GM18858 (cell line): ENCODE data around the gene IFNL2.
"Not testable (repeated sequence)": the region's sequence is repeated elsewhere in the genome, so short reads cannot be mapped to it uniquely, and the experiment has no call there.

Source experiments
- ATAC-seq: cut with Tn5 transposase; IDR thresholded peaks from one replicate; pipeline ENCODE4 v1.9.1; 2021; ENCODE audit not compliant: unreplicated experiment

Gene IFNL2

DNA sequence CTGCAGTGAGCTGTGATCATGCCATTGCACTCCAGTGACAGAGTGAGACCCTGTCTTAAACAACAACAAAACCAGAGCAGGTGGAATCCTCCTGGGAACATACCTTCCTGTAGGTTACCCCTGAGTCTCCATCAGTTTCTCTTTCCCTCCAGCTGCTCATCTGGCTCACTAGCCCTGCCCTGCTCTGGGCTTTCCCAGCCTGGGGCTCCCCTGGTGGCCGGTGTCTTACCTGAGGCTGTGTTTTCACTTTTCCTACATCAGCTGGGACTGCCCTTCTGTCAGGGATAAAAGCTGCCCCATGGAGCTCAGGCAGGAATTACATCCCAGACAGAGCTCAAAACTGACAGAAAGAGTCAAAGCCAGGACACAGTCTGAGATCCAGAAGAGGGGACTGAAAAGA is at the start of gene IFNL2:
Gene IFNL2 (plus strand): TSS at position 312 of the 400 bp plus-strand sequence. CDS start 173 bp downstream, outside the sequence.
- ATAC-seq, result not testable (repeated sequence)

DNA sequence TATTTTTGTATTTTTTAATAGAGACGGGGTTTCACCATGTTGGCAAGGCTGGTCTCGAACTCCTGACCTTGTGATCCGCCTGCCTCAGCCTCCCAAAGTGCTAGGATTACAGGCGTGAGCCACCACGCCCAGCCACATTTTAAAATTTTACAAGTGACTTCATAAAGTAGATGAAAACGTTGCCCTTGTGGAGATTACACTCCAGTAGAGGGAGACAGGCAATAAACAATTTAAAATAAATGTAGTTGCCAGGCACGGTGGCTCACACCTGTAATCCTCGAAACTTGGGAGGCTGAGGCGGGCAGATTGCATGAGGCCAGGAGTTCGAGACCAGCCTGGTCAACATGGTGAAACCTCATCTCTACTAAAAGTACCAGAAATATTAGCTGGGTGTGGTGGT is 49.1 kb upstream of the IFNL2 start:
- ATAC-seq, result not testable (repeated sequence)

- no peak for ATAC-seq
Measured at GRCh38 chr19:39223703-39224279, 44.4 kb upstream of the IFNL2 start.

DNA sequence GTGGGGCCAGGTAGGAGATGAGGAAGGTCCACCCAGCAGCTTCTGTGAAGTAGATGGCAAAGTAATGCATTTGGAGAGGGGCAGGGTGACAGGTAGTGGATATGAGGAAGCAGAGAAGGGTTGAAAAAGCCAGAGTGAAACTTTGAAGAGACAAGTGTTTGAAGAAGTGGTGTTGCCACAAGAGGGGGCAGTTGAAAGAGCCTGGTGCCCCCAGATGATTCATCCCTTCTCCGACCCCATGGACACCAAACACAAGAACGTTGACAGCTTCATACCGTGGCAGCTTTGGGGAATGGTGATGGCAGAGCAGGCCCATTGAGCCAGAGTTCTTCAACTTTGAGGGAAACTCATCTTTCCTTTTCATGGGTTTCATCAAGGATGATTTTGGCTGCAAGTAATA is 43.3 kb upstream of the IFNL2 start:
- ATAC-seq, result no peak

DNA sequence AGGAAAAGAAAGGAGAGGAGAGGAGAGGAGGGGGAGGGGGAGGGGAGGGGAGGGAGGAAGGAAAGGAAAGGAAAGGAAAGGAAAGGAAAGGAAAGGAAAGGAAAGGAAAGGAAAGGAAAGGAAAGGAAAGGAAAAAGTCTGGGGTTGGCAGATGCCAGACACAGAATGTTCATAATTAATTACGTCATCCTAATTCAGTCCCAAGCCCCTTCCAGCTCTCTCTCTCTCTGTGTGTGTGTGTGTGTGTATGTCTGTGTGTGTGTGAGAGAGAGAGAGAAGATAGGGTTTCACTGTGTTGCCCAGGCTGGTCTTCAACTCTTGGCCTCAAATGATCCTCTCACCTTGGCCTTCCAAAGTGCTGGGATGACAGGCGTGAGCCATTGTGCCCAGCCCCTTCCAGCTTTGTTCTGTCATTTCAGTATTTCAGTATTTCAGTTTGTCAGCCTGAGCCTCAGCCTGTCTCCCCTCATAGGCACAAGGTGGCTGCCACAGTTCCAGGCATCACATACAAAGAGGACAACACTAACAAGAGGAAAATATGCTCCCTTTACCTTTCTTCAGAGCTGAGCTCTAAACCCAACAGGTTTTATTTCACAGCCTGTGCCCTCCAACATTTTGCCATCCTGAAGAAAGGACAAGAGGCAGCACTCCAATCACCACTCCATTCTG is 38.0 kb upstream of the IFNL2 start:
- ATAC-seq, result no peak

DNA sequence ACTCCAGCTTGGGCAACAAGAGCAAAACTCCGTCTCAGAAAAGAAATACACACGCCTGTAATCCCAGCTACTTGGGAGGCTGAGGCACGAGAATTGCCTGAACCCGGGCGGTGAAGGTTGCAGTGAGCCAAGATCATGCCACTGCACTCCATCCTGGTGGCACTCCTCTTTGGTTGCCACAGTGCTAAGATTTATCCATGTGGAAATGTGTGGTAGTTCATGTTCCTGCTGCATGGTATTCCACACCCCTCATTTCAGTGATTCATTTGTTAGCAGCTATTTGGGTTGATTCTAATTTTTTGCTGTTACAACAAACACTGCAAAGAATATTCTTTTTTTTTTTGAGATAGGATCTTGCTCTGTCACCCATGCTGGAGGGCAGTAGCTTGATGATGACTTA is 35.5 kb upstream of the IFNL2 start:
- no peak for ATAC-seq

DNA sequence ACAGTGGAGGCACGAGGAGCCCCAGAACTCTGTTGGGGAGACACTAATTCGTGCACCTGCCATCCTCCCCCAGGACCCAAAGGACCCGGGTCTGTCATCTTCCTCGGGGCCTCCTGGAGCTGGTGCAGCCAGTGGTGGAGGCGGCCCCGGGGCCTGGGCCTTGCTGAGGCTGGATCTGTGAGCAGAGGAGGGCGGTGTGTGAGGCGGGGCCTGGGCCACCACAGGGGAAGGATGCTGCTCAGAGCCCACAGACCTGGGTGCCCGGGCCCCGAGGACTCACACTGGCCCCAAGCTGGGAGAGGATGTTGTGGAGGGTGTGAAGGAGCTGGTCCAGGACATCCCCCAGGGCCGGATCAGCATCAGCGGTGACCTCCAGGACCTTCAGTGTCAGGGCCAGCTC is 31.7 kb upstream of the IFNL2 start:
- ATAC-seq, result no peak

DNA sequence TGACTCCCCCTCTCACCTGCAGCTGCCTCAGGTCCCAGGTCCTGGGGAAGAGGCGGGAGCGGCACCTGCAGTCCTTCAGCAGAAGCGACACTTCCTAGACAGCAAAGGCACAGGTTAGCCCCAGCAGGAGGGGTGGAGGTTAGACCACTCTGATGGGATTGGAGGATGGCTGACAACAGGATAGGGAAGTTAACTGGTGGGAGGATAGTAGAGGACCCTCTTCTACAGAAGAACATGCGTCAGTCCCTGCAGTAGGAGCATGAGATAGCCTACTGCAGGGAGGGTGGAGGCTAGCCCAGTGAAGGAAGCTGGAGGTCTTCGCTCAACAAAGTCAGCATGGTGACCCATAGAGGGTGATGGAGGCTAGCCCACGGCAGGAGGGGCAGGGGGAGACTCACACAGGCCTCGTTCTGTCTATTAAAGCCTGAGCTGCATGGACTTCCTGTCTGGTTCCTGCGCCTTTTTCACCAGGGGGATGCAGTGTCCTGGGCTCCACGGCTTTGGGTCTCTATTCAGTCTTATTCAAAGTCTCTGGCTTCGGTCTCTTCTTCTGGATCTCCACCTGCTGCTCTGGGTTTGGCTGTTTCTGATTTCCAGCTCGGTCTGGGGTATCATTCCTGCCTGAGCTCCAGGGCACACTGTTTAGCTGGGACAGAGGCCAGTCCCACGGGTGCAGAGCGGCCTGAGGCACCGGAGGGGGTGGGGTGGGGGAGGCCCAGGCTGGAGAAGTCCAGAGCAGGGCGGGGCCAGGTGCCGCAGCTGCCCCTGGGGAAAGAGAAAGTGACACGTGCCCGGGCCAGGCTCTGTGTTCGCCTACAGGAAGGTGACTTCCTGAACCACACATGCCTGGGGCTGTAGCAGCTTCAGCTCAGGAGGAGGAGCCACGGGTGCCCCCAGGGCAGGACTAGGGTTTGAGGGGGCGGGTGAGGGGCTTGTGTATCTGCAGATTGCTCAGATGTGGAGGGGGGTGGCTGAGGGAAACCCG is 30.7 kb upstream of the IFNL2 start:
- ATAC-seq, result peak; percentile 42

DNA sequence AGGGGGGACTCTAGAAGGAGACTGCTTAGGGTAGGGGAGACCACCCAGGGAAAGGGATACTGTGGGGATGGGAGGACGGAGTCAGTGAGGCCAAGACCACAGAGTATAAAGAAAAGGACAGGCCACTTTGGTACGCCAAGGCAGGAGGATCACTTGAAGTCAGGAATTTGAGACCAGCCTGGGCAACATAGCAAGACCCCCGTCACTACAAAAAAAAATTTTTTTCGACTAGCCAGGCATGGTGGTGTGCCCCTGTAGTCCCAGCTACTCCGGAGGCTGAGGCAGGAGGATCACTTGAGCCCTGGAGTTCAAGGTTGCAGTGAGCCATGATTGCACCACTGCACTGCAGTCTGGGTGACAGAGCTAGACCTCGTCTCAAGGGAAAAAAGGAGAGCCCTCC is 30.0 kb upstream of the IFNL2 start:
- ATAC-seq, result no peak

DNA sequence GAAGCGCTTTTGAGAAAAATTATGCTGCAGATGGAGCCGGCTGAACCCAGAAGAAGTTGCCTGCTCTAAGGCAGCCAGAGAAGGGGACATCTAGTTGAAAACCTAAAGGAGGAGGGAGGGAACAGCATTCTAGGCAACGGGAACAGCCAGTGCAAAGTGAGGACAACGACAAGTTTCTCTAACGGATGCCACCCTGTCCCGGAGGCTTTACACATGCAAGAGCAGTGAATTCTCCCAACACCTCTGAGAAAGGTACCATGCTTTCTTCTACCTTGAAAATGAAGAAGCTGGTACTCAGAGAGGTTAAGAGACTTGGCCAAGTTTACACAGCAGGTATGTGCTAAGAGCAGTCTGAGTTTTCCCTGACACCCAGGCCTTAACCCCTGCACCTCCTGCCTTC is 29.3 kb upstream of the IFNL2 start:
- ATAC-seq, result no peak

GRCh38 chr19:39240421-39240820 is 27.8 kb upstream of the IFNL2 start:
- ATAC-seq, result no peak

GRCh38 chr19:39243741-39244140 is 24.5 kb upstream of the IFNL2 start:
- not testable (repeated sequence) for ATAC-seq

- ATAC-seq, result not testable (repeated sequence)
Measured at GRCh38 chr19:39244410-39245100, 23.6 kb upstream of the IFNL2 start, which contains the start of gene IFNL3. Gene IFNL3 (minus strand): TSS chr19:39245006. CDS start chr19:39244967, 39 bp downstream.

DNA sequence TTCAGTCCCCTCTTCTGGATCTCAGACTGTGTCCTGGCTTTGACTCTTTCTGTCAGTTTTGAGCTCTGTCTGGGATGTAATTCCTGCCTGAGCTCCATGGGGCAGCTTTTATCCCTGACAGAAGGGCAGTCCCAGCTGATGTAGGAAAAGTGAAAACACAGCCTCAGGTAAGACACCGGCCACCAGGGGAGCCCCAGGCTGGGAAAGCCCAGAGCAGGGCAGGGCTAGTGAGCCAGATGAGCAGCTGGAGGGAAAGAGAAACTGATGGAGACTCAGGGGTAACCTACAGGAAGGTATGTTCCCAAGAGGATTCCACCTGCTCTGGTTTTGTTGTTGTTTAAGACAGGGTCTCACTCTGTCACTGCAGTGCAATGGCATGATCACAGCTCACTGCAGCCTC is 23.0 kb upstream of the IFNL2 start:
- not testable (repeated sequence) for ATAC-seq

GRCh38 chr19:39246951-39247669 is 21.1 kb upstream of the IFNL2 start:
- no peak for ATAC-seq

DNA sequence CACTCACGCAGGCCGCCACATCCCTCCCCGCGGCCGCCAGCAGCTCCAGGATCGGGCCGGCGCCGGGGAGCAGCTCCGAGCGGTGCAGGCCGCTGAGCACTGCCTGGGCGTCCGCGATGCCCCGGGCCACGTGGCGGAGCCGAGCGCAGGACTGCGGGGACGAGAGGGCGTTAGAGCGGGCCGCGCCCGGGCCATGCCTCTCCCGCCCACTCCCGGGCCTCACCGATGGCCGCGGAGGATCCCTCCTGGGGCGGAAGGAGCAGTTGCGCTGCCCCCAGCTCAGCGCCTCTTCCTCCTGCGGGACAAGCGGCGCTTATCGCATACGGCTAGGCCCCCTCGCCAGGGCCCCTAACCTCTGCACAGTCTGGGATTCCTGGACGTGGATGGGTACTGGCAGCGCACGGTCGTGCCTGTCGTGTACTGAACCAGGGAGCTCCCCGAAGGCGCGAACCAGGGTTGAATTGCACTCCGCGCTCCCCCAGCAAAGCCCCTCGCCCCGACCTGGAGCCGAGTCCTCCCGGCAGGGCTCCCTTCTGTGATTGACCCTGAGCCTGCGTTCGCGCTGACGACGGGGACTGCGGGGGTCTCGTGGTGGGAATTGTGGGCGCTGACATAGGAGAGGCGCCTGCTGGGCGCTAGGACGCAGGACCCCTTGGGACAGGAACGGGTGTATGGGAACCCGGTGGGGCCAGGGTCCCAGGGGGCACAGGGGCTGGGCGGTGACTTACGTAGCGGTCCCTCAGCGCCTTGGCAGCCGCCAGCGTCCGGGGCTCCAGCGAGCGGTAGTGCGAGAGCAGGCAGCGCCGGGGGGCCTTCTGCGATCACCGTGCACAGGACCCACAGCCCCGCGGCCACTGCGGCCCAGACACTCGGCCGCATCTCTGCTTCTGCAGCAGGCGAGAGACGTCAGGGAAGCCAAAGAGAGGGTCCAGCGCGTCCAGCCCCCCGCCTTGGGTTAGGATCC is 20.2 kb upstream of the IFNL2 start:
- ATAC-seq, result no peak

DNA sequence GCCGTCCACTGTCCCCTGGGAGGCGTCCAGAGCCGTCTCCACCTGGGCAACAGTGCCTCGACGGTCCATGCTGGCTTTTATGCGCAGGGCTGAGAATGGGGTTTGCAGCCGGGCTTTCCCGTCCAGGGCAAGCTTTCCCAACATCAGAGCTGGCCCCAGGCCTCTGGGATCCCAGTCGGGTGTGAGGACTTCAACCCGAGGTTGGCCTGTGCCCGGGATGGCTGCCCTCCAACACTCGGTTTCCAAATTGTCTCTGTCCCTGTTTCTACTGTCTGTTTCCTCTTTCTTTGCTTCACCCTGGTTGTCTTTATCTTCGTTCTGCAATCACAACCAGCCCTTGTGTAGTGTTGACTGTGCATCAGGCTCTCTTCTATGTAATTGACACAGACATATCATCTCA is 19.4 kb upstream of the IFNL2 start, which contains the start of gene IFNL4:
Gene IFNL4 (minus strand): TSS at position 51 of the 400 bp plus-strand sequence.
- no peak for ATAC-seq

DNA sequence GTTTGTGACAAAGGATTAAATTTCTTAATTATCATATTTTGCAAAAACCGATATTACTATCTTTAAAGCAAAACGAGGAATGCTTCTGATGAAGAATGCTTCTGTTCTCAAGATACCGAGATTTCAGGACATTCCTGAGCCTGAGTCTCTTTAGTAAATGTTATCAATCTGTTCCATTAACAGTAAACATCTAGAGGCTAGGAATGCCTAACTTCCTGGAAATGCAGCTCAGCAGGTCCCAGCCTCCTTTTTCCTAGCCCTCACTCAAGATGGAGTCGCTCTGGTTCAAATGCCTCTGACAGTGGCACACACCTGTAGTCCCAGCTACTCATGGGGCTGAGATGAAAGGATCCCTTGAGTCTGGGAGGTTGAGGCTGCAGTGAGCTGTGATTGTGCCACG is 17.1 kb upstream of the IFNL2 start:
- ATAC-seq, result no peak

GRCh38 chr19:39251846-39252245 is 16.4 kb upstream of the IFNL2 start:
- ATAC-seq, result no peak
